Measurements from ENCODE around the gene PLCB4. TPM values are rescaled to one million over a fixed set of nuclear protein-coding genes. Genes with fewer than 3 reads are reported as not detected.

PLCB4 gene
- total RNA-seq, 1 experiment from 2014 or later = 10.1 TPM

DNA sequence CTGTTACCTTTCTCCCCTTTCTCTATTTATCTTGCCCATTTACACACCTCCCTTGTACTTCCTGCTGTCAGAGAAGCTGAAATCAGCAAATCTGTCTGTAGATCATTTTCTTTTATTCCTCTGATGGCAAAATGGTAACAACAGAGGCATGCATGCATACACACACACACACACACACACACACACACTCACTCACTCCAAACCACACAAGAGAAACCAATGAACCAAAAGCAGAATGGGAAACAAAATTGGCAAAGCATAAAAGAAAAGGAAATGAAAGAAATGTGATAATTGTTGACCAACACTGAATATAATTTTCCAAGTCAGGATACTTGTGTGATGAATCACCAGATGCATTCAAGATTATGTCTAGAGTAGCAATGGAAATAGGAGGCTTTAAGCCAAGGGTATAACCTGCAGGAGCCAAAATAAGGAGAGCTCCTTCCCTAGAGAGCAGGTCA, 172.4 kb downstream of the PLCB4 start:
- H4K91ac ChIP-seq (ENCODE audit: insufficient read length, low read depth, low read length) = no peak overlapping the region
- no peak overlapping the region for H3K56ac ChIP-seq (ENCODE audit: insufficient read length, low read depth, low read length)
- no peak overlapping the region for H2BK12ac ChIP-seq (ENCODE audit: insufficient read length, low read depth, low read length)
- no peak overlapping the region for H3K4me2 ChIP-seq (ENCODE audit: insufficient read depth, insufficient read length, low read length)
- no peak overlapping the region for H2BK120ac ChIP-seq (ENCODE audit: low read depth, low read length, poor library complexity, severe bottlenecking)
- H3K4me1 ChIP-seq (ENCODE audit: insufficient read depth, low read length) = no peaks in the 10 kb centered on the region
- no peak overlapping the region for H2BK20ac ChIP-seq (ENCODE audit: low read depth, low read length, poor library complexity, severe bottlenecking)
- no peaks in the 10 kb centered on the region for H3K79me1 ChIP-seq (ENCODE audit: insufficient read depth, low read depth, low read length, poor library complexity, severe bottlenecking)
- Mint-ChIP-seq H3K9me3 (peaks cover 3% of the 10 kb centered on the region in 2 experiments; a peak in 4 of 5 replicates), H3K4me1 (peaks cover 8 to 12% of the 10 kb centered on the region in 2 experiments), H3K36me3 (ENCODE audit: insufficient read depth in 1 of 3, low read depth in 3 of 3) (peaks cover 4% of the 10 kb centered on the region in 3 experiments), H3K4me3 (no peak overlapping the region), H3K27ac (no peak overlapping the region; a peak in 1 of 7 replicates), H3K27me3 (ENCODE audit: low read depth) (no peaks in the 10 kb centered on the region; the same call in 1 of the 2 replicates)
- H2BK15ac ChIP-seq (ENCODE audit: low read depth, low read length) = no peak overlapping the region
- H2BK5ac ChIP-seq (ENCODE audit: insufficient read length, low read length) = no peak overlapping the region
- H4K20me1 ChIP-seq (ENCODE audit: control insufficient read depth, insufficient read depth, insufficient read length) = no peaks in the 10 kb centered on the region
- no peak for TF ChIP-seq CTCF (conservative IDR thresholded peaks at IDR 0.05)
- no peak overlapping the region for H4K8ac ChIP-seq (replicated peaks; ENCODE audit: insufficient read length, low read depth, low read length)
- no peaks in the 10 kb centered on the region for H3K27me3 ChIP-seq (ENCODE audit: insufficient read depth, low read length)
- no peak for DNase-seq
- H2AK5ac ChIP-seq (ENCODE audit: insufficient read length, low read length) = no peak overlapping the region
- H4K5ac ChIP-seq (ENCODE audit: insufficient read length, low read depth, low read length) = no peak overlapping the region
- no peak overlapping the region for H3K9ac ChIP-seq (ENCODE audit: extremely low read depth, insufficient read length, low read length)
- H3K4ac ChIP-seq (ENCODE audit: low read depth, low read length) = no peak overlapping the region
- no peak overlapping the region for H3K14ac ChIP-seq (ENCODE audit: insufficient read depth, low read length)
- H3K79me2 ChIP-seq (ENCODE audit: insufficient read depth, low read length) = no peaks in the 10 kb centered on the region
- no peak overlapping the region for H2AFZ ChIP-seq (ENCODE audit: low read length)
- H3K9me3 ChIP-seq (ENCODE audit: control insufficient read depth, low read depth, low read length) = peaks cover 3% of the 10 kb centered on the region
- no peak overlapping the region for H3K23ac ChIP-seq (ENCODE audit: insufficient read length, low read depth, low read length)
- no peak overlapping the region for H3K27ac ChIP-seq (ENCODE audit: insufficient read length, low read depth, low read length)
- H3K23me2 ChIP-seq (ENCODE audit: insufficient read length, low read depth, low read length, poor library complexity, severe bottlenecking) = no peaks in the 10 kb centered on the region
- no peak overlapping the region for H3T11ph ChIP-seq (ENCODE audit: low read length)
- no peak overlapping the region for H3K18ac ChIP-seq (ENCODE audit: insufficient read length, low read depth, low read length)
